Measurements from ENCODE around the gene PLS3. TPM values are rescaled to one million over a fixed set of nuclear protein-coding genes. Genes with fewer than 3 reads are reported as not detected.

Gene PLS3
- total and polyA plus RNA-seq, 3 donors from 2014 or later = 26.6 to 49.2 (median 35.4) TPM

DNA sequence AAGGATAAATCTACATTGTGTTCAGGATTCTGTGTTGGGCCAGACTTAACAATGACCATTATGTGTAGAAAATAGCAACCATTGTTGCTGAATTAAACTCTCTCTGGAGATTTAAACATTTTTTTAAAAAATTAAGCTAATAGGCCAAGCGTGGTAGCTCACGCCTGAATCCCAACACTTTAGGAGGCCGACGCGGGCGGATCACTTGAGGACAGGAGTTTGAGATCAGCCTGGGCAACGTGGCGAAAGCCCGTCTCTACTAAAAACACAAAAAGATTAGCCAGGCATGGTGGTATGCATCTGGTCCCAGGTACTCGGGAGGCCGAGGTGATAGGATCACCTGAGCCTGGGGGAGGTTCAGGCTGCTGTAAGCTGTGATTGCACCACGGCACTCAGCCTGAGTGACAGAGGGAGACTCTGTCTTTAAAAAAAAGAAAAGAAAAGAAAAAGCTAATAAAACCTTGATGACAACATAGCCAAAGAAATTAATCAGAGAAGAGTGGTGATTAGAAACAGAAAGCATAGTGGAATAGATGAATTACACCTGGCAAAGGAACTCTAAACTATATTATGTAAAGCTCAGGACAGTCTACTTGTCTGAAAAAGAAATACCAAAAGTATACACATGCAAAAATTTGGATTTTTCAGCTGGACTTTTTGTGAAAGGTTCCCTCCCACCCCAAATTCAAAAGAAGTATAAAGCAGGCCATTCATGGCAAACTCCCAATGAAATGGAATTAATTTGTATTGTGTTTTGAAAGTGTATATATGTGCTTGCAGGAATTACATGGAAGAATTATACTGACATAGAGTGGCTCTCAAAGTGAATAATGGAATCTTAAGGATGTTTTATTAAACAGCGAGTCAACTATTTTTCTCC is 21.9 kb downstream of the PLS3 start:
- intact Hi-C loops (cut with DNase I; ENCODE audit: low total_unique reads) = no loop called here
- TF ChIP-seq POLR2A (IDR thresholded peaks at IDR 0.05) = no peak
- TF ChIP-seq, protein P1, sequence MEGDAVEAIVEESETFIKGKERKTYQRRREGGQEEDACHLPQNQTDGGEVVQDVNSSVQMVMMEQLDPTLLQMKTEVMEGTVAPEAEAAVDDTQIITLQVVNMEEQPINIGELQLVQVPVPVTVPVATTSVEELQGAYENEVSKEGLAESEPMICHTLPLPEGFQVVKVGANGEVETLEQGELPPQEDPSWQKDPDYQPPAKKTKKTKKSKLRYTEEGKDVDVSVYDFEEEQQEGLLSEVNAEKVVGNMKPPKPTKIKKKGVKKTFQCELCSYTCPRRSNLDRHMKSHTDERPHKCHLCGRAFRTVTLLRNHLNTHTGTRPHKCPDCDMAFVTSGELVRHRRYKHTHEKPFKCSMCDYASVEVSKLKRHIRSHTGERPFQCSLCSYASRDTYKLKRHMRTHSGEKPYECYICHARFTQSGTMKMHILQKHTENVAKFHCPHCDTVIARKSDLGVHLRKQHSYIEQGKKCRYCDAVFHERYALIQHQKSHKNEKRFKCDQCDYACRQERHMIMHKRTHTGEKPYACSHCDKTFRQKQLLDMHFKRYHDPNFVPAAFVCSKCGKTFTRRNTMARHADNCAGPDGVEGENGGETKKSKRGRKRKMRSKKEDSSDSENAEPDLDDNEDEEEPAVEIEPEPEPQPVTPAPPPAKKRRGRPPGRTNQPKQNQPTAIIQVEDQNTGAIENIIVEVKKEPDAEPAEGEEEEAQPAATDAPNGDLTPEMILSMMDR (IDR thresholded peaks at IDR 0.05) = no peak
- Histone ChIP-seq H3K27ac (peak overlapping the region in 1 of 2 donors; percentile 61), H3K9me3 (no peaks in the 10 kb centered on the region), H3K4me1 (no peaks in the 10 kb centered on the region), H3K4me3 (no peak overlapping the region), H3K27me3 (no peaks in the 10 kb centered on the region), H3K36me3 (ENCODE audit: low read depth, missing control alignments) (no peaks in the 10 kb centered on the region)
- DNase-seq = no peak
- WGBS, 2 donors = 73 to 80% methylated on average over 10 to 13 of the region's 13 CpGs

DNA sequence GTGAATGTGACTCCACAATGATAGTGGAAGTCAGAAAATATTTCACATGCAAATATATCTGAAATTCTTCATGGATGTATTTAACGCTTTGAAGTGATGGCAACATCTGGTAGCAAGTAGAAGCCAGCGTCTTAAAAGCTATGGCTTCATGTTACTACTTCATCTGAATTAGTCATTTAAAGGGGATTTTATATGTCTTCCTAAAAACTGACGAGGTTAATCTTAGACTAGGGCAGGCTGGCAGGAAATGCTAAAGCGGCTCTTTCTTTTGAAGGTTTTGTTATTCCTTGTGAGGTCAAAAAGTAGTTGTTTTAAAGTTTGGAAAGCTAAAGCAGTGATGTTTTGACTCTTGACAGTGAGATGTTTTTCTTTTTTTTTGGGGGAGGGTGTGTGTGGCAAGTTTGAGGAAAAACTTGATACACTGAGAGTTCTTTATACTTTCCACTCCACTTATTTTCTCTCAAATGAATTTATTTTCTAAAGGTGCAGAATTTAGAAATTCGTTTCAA is 22.6 kb downstream of the PLS3 start:
- Histone ChIP-seq H3K4me1 (no peaks in the 10 kb centered on the region), H3K9me3 (no peaks in the 10 kb centered on the region), H3K36me3 (ENCODE audit: low read depth, missing control alignments) (no peaks in the 10 kb centered on the region), H3K27me3 (no peaks in the 10 kb centered on the region), H3K4me3 (no peak overlapping the region), H3K27ac (peak overlapping the region in 1 of 2 donors; percentile 61)
- DNase-seq = no peak
- no peak for TF ChIP-seq POLR2A (IDR thresholded peaks at IDR 0.05)
- TF ChIP-seq, protein P1 (IDR thresholded peaks at IDR 0.05) = no peak
- intact Hi-C loops (cut with DNase I; ENCODE audit: low total_unique reads) = no loop called here
- WGBS, 2 donors = 30 to 40% methylated on average over 5 of the region's 5 CpGs

DNA sequence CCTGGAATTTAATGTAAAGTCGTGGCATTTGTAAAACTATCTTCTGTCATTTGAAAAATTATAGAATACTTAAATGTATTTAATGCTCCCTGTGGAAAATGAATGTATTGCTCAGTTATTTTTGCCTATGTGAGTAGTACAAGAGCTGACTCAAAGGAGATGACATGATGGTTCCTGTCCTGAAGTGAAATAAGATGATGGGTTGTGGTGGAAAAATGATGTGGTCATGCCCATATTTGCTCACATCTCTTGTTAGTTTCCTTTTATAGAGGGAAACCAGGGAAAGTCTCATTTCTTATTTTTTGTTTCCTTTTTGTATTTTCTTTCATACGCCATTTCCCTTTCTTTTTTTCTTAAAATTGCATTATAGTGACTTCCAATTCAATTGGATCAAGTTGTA is 23.7 kb downstream of the PLS3 start:
- Histone ChIP-seq H3K27ac (no peak overlapping the region), H3K36me3 (ENCODE audit: low read depth, missing control alignments) (no peaks in the 10 kb centered on the region), H3K27me3 (no peaks in the 10 kb centered on the region), H3K4me1 (no peaks in the 10 kb centered on the region), H3K4me3 (no peak overlapping the region), H3K9me3 (no peaks in the 10 kb centered on the region)
- TF ChIP-seq, protein P1 (IDR thresholded peaks at IDR 0.05) = no peak
- TF ChIP-seq POLR2A (IDR thresholded peaks at IDR 0.05) = no peak
- intact Hi-C loops (cut with DNase I; ENCODE audit: low total_unique reads) = no loop called here
- DNase-seq = no peak
- 77% methylated on average over 2 of the region's 2 CpGs for WGBS, 2 donors

DNA sequence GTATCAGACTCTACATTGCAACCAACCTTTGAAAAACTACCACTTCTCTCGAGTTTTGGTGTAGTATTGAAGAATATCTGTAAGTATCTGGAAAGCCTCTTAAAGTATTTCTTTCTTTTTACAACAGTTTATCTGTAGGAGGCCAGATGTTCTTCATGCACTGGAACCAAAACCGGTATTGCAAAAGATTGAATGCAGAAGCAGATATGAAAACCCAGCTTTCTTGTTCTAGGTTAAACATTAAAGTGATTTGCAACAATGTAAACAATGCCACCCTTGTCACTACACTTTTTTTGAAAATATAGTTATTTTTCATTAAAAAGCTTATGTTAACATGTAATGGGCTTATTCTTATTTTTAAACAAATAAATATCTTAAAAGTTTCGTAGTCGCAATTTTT is 27.2 kb downstream of the PLS3 start:
- H3K27ac ChIP-seq = no peak overlapping the region
- H3K9me3 ChIP-seq = no peaks in the 10 kb centered on the region
- no peaks in the 10 kb centered on the region for H3K27me3 ChIP-seq
- H3K4me1 ChIP-seq = no peaks in the 10 kb centered on the region
- intact Hi-C loops (cut with DNase I; ENCODE audit: low total_unique reads) = no loop called here
- DNase-seq = no peak
- no peak overlapping the region for H3K4me3 ChIP-seq
- no peaks in the 10 kb centered on the region for H3K36me3 ChIP-seq (ENCODE audit: low read depth, missing control alignments)
- TF ChIP-seq, protein P1 (IDR thresholded peaks at IDR 0.05) = no peak
- TF ChIP-seq POLR2A (IDR thresholded peaks at IDR 0.05) = no peak
- 48% methylated on average over 4 of the region's 4 CpGs for WGBS, 2 donors
